ENCODE results near the gene HAPLN3.

HAPLN3 gene

DNA sequence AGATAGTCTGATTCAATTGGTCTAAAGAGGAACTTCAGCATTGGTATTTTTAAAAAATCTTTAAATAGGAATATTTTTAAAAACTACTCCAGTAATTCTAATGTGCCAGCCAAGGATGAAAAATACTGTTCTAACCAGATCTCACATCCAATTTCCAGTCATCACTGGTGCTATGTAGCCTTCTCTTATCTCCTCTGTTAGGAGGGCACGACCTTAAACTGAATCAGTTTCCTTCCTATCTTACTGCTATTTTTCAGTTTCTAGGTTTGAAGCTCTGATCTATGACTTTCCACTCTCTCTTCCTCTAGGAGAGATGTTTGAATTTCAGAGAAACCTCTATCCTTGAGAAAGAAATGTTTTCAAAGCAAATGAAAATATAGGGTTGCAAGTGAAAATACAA, 31.9 kb downstream of the HAPLN3 start:
- DNase-seq (ENCODE audit: low read depth), result no peak
- no peak overlapping the region for H3K4me3 ChIP-seq (ENCODE audit: low read depth, low read length)
- TF ChIP-seq, protein P1, sequence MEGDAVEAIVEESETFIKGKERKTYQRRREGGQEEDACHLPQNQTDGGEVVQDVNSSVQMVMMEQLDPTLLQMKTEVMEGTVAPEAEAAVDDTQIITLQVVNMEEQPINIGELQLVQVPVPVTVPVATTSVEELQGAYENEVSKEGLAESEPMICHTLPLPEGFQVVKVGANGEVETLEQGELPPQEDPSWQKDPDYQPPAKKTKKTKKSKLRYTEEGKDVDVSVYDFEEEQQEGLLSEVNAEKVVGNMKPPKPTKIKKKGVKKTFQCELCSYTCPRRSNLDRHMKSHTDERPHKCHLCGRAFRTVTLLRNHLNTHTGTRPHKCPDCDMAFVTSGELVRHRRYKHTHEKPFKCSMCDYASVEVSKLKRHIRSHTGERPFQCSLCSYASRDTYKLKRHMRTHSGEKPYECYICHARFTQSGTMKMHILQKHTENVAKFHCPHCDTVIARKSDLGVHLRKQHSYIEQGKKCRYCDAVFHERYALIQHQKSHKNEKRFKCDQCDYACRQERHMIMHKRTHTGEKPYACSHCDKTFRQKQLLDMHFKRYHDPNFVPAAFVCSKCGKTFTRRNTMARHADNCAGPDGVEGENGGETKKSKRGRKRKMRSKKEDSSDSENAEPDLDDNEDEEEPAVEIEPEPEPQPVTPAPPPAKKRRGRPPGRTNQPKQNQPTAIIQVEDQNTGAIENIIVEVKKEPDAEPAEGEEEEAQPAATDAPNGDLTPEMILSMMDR (IDR thresholded peaks at IDR 0.05; ENCODE audit: control insufficient read depth, extremely low read depth, insufficient read depth), result no peak

DNA sequence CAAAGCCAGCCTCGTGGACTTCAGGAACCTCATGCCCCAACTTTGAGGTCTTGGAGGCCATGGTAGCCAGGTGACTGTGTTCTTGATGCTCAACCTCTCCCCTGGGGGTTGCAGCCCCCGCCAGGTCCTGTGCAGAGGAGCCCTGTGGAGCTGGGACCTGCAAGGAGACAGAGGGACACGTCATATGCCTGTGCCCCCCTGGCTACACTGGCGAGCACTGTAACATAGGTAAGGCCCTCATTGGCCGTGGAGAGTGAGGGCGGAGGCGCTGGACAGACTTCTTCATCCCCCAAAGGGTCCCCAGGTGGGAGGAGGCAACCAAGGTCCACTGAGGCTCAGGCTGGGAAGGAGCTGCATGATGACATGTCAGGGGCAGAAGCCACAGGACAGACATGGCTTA, 35.1 kb downstream of the HAPLN3 start:
- DNase-seq (ENCODE audit: low read depth), result no peak
- H3K4me3 ChIP-seq (ENCODE audit: low read depth, low read length), result no peak overlapping the region
- TF ChIP-seq, protein P1 (IDR thresholded peaks at IDR 0.05; ENCODE audit: control insufficient read depth, extremely low read depth, insufficient read depth), result no peak

DNA sequence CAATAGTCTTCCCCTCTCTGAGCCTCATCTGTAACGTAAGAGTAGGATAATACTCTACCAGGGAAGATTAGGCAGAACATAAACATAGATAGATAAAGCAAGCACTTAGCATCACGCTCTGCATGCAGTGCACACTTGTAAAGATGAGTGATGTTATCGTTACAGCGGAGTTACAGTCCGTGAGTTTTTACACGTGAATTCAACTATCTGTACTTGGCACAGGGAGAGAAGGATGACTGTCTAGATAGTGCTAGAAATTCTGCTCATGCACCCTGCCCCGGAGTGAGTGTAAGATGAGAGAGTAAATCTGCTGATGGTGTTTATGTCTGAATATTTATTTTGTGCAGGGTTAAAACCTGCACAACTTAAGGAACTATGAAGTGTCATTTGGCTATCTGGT, 35.8 kb downstream of the HAPLN3 start:
- DNase-seq (ENCODE audit: low read depth), result no peak
- H3K4me3 ChIP-seq (ENCODE audit: low read depth, low read length), result no peak overlapping the region
- TF ChIP-seq, protein P1 (IDR thresholded peaks at IDR 0.05; ENCODE audit: control insufficient read depth, extremely low read depth, insufficient read depth), result no peak

DNA sequence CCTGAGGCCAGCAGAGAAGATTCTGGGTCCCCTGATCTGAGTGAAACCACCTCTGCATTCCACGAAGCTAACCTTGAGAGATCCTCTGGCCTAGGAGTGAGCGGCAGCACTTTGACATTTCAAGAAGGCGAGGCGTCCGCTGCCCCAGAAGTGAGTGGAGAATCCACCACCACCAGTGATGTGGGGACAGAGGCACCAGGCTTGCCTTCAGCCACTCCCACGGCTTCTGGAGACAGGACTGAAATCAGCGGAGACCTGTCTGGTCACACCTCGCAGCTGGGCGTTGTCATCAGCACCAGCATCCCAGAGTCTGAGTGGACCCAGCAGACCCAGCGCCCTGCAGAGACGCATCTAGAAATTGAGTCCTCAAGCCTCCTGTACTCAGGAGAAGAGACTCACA, 36.4 kb downstream of the HAPLN3 start:
- TF ChIP-seq, protein P1 (IDR thresholded peaks at IDR 0.05; ENCODE audit: control insufficient read depth, extremely low read depth, insufficient read depth), result no peak

DNA sequence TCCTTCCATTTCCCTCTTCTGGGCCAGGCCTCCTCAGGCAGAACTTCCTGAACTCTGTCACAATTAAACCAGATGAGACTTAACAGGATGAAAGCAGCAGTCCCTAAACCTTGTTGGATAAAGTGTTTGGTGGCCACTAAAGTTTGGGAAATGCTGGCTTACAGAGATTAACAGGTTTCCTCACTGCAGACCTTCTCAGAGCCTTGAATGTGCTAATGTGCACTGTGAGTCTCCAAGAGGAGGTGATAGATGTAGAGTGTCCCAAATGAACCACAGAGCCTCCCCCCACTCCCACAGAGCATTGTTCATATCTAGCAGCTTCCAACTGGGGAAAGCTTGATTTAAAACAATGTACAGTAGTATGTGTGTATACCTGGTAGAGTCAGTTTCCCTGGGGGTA, 42.9 kb downstream of the HAPLN3 start:
- DNase-seq (ENCODE audit: low read depth), result no peak
- H3K4me3 ChIP-seq (ENCODE audit: low read depth, low read length), result no peak overlapping the region
- TF ChIP-seq, protein P1 (IDR thresholded peaks at IDR 0.05; ENCODE audit: control insufficient read depth, extremely low read depth, insufficient read depth), result no peak

More for the DNA sequence above, 36.4 kb downstream of the HAPLN3 start:
- DNase-seq (ENCODE audit: low read depth), result no peak
- no peak overlapping the region for H3K4me3 ChIP-seq (ENCODE audit: low read depth, low read length)

DNA sequence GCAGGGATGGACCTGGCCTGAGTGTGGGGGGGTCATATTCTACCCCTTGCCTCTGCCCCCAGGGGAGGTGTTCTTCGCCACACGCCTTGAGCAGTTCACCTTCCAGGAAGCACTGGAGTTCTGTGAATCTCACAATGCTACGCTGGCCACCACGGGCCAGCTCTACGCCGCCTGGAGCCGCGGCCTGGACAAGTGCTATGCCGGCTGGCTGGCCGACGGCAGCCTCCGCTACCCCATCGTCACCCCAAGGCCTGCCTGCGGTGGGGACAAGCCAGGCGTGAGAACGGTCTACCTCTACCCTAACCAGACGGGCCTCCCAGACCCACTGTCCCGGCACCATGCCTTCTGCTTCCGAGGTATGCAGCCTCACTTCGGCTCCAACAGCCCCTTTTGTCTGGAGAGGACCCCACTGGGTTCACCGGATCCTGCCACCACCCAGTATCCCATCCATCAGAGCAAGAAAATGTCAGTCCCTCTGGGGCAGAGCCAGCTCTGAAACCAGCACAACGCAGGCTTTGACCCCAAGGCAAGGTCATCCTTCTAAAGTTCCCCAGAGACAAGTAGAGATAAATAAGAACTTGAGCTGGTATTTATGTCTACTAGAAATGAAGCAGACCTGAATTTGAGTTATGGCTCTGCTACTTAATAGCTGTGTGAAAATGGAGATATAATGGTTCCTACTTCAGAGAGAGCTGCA, 45.8 kb downstream of the HAPLN3 start:
- no peak overlapping the region for H3K4me3 ChIP-seq (ENCODE audit: low read depth, low read length)
- TF ChIP-seq, protein P1 (IDR thresholded peaks at IDR 0.05; ENCODE audit: control insufficient read depth, extremely low read depth, insufficient read depth), result no peak
- DNase-seq (ENCODE audit: low read depth), result no peak

DNA sequence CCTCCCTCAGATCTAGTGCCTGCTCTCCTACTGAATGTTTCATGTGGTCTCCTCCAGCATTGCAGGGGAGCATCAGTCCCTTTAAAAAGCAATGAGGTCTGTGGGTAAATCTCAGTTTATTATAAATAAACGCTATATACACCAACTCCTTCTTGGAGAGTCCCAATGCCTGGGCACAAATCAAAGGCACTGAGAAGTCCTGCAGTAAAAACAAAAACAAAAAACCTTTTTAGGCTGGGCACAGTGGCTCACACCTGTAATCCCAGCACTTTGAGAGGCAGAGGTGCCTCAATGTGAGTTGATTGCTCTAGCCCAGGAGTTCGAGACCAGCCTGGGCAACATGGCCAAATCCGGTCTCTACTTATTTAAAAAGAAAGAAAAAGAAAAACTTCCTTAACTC, 47.1 kb downstream of the HAPLN3 start:
- no peak for DNase-seq (ENCODE audit: low read depth)
- H3K4me3 ChIP-seq (ENCODE audit: low read depth, low read length), result no peak overlapping the region
- TF ChIP-seq, protein P1 (IDR thresholded peaks at IDR 0.05; ENCODE audit: control insufficient read depth, extremely low read depth, insufficient read depth), result no peak

Measured in LNCaP clone FGC (cell line).